ENCODE data around the gene ATP12A.

ATP12A gene

DNA sequence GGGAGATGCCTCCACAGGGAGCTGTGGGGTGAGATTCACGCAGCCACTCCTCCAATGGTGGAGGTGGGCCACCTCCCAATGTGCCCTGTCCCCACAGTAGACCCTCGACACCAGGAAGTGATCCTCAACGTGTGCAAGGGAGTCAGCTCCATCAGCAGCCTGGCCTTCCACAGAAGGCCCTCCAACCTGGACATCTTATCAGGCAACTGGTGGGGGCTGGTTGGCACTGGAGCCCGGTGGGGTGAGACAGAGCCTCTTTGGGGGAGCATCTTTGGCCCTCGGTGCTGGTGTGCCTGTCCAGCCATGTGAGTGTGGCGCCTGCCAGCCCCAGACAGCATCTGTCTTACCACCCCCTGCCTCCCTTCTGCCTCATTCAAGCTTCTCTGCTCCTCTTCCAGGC is 64.0 kb downstream of the ATP12A start:
- Mint-ChIP-seq H3K4me3 (no peak overlapping the region), H3K4me1 (ENCODE audit: low read depth) (peaks cover 18% of the 10 kb centered on the region), H3K27me3 (peaks cover 55% of the 10 kb centered on the region)

DNA sequence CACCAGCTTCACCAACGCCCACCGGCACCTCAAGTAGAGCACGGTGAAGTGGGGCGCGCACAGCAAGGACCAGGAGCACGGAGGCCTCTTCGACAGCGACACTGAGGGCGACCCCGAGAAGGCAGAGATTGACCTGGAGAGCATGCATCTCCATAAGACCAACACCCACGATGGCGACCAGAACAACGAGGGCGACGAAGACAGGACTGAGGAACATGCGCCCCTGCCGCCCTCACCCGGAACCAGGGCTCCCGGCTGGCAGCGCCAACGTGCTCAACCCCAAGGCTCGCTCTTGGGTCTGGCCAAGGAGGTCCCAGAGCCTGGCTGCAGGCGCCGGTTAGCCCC is 65.3 kb downstream of the ATP12A start:
- no peak overlapping the region for H3K27ac Mint-ChIP-seq
- no peak for DNase-seq
- H3K4me1 Mint-ChIP-seq (ENCODE audit: low read depth), result peaks cover 18% of the 10 kb centered on the region
- H3K36me3 Mint-ChIP-seq (ENCODE audit: low read depth), result no peaks in the 10 kb centered on the region
- no peak overlapping the region for H3K4me3 Mint-ChIP-seq
- H3K9me3 Mint-ChIP-seq, result no peaks in the 10 kb centered on the region
- peaks cover 67% of the 10 kb centered on the region for H3K27me3 Mint-ChIP-seq

More for the DNA sequence above, 64.0 kb downstream of the ATP12A start:
- no peaks in the 10 kb centered on the region for H3K9me3 Mint-ChIP-seq
- no peaks in the 10 kb centered on the region for H3K36me3 Mint-ChIP-seq (ENCODE audit: low read depth)
- DNase-seq, result no peak
- no peak overlapping the region for H3K27ac Mint-ChIP-seq

GRCh38 chr13:24745861-24746617 is 65.8 kb downstream of the ATP12A start:
- H3K4me3 Mint-ChIP-seq, result no peak overlapping the region
- DNase-seq, result no peak
- H3K9me3 Mint-ChIP-seq, result no peaks in the 10 kb centered on the region
- no peak overlapping the region for H3K27ac Mint-ChIP-seq
- H3K36me3 Mint-ChIP-seq (ENCODE audit: low read depth), result no peaks in the 10 kb centered on the region
- peaks cover 72% of the 10 kb centered on the region for H3K27me3 Mint-ChIP-seq
- H3K4me1 Mint-ChIP-seq (ENCODE audit: low read depth), result peaks cover 18% of the 10 kb centered on the region

- H3K9me3 Mint-ChIP-seq, result no peaks in the 10 kb centered on the region
- peaks cover 73% of the 10 kb centered on the region for H3K27me3 Mint-ChIP-seq
Observed at GRCh38 chr13:24746618-24747247, 66.5 kb downstream of the ATP12A start.

GRCh38 chr13:24747248-24748060 is 67.2 kb downstream of the ATP12A start:
- Mint-ChIP-seq H3K36me3 (ENCODE audit: low read depth) (no peaks in the 10 kb centered on the region), H3K4me3 (peak overlapping the region; percentile 62), H3K9me3 (no peaks in the 10 kb centered on the region), H3K27ac (no peak overlapping the region), H3K4me1 (ENCODE audit: low read depth) (peaks cover 18% of the 10 kb centered on the region), H3K27me3 (peaks cover 73% of the 10 kb centered on the region)
- peak; percentile 46 for DNase-seq

More at GRCh38 chr13:24746618-24747247, 66.5 kb downstream of the ATP12A start:
- no peaks in the 10 kb centered on the region for H3K36me3 Mint-ChIP-seq (ENCODE audit: low read depth)
- H3K4me3 Mint-ChIP-seq, result peak overlapping the region; percentile 62
- DNase-seq, result no peak
- H3K27ac Mint-ChIP-seq, result no peak overlapping the region
- peaks cover 18% of the 10 kb centered on the region for H3K4me1 Mint-ChIP-seq (ENCODE audit: low read depth)

- Mint-ChIP-seq H3K4me3 (peak overlapping the region; percentile 48), H3K27me3 (peaks cover 74% of the 10 kb centered on the region), H3K27ac (no peak overlapping the region), H3K9me3 (no peaks in the 10 kb centered on the region), H3K36me3 (ENCODE audit: low read depth) (no peaks in the 10 kb centered on the region), H3K4me1 (ENCODE audit: low read depth) (peaks cover 18% of the 10 kb centered on the region)
- no peak for DNase-seq
Observed at GRCh38 chr13:24748061-24748400, 67.8 kb downstream of the ATP12A start.

DNA sequence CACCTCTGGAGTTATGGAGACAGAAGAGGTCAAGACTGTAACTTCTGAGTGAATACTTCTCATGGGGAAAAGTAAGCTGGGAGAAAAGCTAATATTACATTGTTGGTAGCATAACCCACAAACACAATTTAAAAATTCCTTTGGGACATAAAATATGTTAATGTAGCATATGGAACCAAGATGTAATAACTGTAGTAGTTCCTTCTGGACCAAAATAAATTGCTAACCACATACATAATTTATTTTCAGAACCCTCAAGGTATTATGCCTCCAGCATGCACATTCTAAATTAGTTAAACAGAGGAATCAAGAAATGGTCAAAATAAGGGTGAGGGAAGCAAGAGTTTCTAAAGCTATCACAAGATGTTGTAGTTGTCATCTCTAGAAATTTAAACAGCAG is 79.0 kb downstream of the ATP12A start:
- H3K36me3 Mint-ChIP-seq (ENCODE audit: low read depth), result no peaks in the 10 kb centered on the region
- peaks cover 15% of the 10 kb centered on the region for H3K27me3 Mint-ChIP-seq
- DNase-seq, result no peak
- no peaks in the 10 kb centered on the region for H3K9me3 Mint-ChIP-seq
- no peak overlapping the region for H3K27ac Mint-ChIP-seq
- no peaks in the 10 kb centered on the region for H3K4me1 Mint-ChIP-seq (ENCODE audit: low read depth)
- no peak overlapping the region for H3K4me3 Mint-ChIP-seq
